Left cardiac atrium (tissue), 4 donors: ENCODE measurements around the gene SHB. TPM values are rescaled to one million over a fixed set of nuclear protein-coding genes. Genes with fewer than 3 reads are reported as not detected.

Experiments
- ATAC-seq, 2 donors: fragments of 200-7000 bp; cut with Tn5 transposase; one replicate each; pipeline ENCODE4 v1.9.1; 2020; ENCODE audit warnings: mild to moderate bottlenecking in 2 of 2, moderate library complexity in 2 of 2
- DNase-seq: peaks from one replicate; pipeline ENCODE4 v3.0.0-alpha.2; 2020
- intact Hi-C, 2 donors: fragments of 100-400 bp; cut with DNase I; formaldehyde crosslinking; loops; one replicate each; pipeline versions ENCODE4 v1.14.1 to v1.15.1; 2022 to 2023
- total RNA-seq, 2 donors: library from RNA; stranded (reverse); fragmentation: NEBNext Ultra II Directional; extraction: Animal tissue kit (Norgen Biotek cat#: 25700); gene quantifications; one replicate each; pipeline ENCODE4 v1.2.1, GENCODE V29; 2021
- donor health status: DM: no; HTN: yes; CAD: no.
- donor health status: DM: no; HTN: yes; CAD: no; lungs with severe emphysema.
- donor health status: DM: yes; HTN: yes; CAD: no.
- donor health status: Dilated cardiomyopathy.

Gene SHB
- total RNA-seq, 2 donors from 2014 or later = 20.3 to 34.6 TPM

DNA sequence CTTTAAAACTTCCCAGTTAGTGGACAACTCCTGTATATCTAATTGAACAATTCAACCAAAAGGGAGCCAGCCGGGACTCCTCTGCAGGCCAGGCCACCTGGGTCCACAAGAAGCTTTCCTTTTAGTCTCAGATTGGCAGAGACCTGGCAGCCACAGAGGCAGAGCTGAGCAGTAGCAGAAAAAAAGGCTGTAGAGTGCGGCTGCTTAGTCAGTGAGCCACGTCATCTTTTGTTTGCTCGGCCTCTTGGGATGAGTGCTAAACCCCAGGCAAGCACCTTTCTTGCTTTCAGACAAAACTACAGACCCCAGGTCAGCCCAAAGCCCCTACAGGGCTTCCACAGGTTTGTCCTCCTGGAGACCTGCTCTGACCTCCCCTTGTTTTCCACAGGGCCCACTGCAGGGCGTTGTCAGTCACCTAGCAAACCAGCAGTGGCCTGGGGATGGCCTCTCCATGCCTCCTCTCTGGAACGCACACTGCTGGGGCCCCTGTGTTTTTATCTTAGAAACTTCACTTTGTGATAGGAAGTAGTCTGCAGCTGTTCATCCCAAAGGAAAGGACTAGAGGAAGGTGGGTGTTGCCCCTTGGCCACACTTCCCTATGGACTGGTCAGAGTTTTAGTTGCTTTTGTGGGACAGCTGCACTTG, 49.9 kb downstream of the SHB start:
- intact Hi-C loops = no loop called here
- DNase-seq (peak; percentile 38), ATAC-seq (peak in 1 of 2 donors; percentile 75)

GRCh38 chr9:38018241-38018957, 50.6 kb downstream of the SHB start:
- intact Hi-C loops = no loop called here
- ATAC-seq (peak in 1 of 2 donors; percentile 19), DNase-seq (no peak)

GRCh38 chr9:38017885-38018186, 51.2 kb downstream of the SHB start:
- intact Hi-C loops = no loop called here

DNA sequence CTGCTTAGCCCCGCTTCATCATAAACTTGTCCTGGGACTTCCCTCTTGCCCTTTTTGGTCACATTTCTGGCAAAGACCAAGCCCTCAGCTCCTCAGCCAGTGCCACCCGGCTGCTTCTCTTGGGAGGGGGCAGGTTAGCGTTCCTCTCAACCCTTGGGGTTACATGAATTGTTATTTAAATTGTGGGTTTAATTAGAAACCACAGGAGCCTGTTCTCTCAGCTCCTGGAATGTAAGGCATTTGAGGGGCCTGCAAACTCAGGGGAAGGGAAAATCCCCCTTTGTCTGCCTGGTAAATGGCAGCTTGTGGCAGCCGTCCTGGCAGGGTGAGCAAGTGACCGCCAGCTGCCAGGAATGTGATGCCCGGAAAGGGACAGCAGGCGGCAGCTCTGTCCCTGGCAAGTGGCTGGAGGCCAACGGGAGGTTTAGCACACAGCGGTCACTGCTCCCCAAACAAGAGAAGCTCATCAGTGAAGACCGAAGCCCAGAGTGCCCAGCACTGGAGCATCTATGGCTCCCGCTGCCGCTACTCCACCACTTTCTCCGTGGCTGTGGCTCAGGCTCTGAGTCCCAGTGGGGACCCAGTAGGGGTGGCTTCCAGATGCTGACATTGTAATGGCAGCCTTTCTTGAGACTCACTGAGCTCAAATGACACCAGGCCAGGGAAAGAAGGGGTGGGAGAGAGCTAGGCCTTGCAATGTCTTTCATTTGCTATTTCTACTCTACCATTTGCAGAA, 51.7 kb downstream of the SHB start:
- intact Hi-C loops = no loop called here
- DNase-seq (peak; percentile 72), ATAC-seq (peak; percentile 63 to 81)

More at GRCh38 chr9:38017885-38018186, 51.2 kb downstream of the SHB start:
- ATAC-seq (no peak), DNase-seq (no peak)

DNA sequence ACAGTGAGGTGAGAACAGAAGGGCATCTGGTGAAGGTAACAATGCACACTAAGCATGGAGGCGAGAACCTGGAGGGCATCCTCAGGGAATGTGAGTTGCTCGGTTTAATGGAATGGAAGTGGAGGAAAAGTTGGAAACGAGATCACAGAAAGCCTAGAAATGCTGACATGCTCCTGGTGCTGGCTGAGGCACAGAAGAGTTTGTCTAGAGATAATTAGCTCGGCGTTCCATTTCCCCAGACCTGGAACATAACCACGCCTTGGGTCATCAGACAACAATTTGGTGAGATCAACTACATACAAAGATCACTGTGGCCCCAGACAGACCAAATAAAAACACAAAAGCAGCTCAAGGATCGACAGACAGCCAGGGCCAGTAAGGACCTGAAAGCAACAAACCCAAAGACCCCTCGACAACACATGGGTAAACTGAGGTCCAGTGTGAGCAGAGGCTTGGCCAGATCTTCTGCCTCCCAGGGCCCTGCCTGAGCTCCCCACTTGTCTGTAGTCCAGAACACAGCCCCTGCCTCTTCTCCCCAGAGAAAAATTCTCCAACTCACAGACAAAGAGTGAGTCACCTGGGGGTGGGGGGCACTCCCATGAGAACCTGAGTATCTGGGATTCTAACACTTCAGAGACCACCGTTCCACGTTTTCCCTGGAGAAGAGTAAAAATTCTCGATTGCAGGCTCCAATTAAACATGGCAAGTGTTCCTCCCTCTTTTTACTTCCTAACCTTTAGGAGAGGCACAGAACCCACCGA, 52.5 kb downstream of the SHB start:
- intact Hi-C loops = no loop called here
- peak; percentile 25 to 67 for ATAC-seq
- no peak for DNase-seq

GRCh38 chr9:38015906-38016305, 53.1 kb downstream of the SHB start:
- no peak for DNase-seq
- ATAC-seq = no peak
- intact Hi-C loops = no loop called here

DNA sequence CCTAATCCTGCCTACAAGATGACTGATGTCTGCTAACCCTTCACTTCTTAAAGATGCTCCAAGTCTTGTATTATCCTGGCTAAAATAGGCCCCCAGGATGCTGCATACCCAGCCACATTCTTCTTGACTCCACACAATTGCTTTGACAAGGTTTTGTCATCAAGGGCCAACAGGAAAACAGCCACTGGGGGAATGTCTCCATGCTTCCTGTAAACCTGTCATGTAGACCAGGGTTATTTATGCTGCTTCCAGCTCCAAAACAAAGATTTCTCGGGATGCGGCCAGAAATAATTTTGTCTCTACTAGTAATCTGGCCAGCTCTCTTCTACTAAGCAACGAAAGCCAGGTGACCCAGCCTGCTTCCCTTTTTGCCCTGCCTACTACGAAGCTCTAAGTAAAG, 53.8 kb downstream of the SHB start:
- ATAC-seq (no peak), DNase-seq (no peak)
- intact Hi-C loops = no loop called here

GRCh38 chr9:38012767-38013450, 56.1 kb downstream of the SHB start:
- DNase-seq (no peak), ATAC-seq (no peak)
- intact Hi-C loops = no loop called here

DNA sequence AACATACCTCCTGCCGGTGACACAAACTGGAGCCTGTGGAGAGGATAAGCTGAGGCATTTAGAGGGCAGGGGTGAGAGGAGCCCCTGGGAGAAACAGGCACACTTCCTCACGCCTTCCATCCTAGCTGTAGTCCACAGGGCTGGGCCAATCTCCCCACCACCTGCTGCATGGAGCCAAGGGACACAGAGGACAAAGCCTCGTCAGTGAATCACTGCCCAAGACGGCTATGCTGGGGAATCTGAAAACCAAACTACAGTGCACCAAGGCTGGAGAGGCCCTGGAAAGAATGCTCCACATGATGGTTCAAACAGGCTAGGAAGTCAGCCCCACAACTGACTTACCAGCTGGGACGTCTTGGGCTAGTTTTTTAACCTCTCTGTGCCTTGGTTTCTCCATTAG, 57.0 kb downstream of the SHB start:
- DNase-seq (no peak), ATAC-seq (no peak)
- intact Hi-C loops = no loop called here

DNA sequence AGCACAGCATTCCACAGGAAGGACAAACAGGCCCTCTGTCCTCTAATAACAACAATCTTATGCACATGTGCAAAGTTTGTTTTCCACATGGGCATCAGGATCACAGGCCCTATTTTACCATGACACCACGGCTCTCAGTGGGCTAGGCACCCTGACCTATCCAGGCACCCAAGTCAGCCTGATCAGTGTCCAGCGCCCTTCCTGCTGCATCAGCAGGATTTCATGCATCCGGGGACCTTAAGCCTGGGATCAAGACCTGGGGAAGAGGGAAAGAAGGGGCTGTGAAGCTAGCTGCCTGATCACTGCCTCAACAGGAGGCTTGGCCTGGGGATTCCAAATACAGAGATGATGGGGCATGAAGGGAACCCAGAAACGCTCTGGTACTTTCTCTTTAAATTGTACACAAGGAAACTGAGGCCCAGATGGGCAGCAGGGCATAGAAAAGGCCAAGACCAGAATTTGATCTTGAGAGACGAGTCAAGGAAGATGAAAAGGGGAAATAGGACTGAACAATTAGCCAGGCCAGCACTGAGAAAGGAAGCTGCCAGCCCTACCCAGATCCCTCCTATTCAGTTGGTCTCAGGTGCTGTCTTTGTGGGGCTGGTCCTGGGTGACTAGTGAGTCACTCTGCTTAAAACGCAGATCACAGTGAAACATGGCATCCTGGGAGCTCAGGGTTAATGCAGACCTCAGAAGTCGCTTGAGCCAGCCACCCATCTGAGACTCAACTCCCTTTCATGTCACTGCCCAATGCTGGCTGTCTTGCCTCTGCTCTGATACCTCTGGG, 57.9 kb downstream of the SHB start:
- ATAC-seq (no peak), DNase-seq (no peak)
- intact Hi-C loops = no loop called here

DNA sequence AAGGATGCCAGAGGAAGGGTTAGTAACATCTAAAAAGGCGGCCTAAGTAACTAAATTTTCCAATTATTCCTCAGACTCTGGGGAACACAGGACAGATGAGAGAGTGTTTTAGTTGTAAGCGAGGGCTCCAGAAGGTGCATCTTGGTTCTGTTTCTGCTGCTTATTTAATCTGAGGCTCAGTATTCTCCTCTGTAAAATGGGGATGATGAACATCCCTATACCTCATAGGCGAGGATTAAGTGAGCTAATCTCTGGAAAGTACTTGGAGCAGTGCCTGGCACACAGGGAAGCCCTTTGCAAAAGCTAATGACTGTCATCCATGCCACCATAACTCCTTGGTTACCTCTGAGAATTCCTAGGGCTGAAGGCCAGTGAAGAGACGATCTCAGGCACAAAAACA, 59.0 kb downstream of the SHB start:
- intact Hi-C loops = loop anchor here in 1 of 2 donors (10.0 kb wide), 1 partner anchor 55 kb away; the partner anchor contains the start of gene SHB
- ATAC-seq = no peak
- no peak for DNase-seq

GRCh38 chr9:38009035-38009501, 60.0 kb downstream of the SHB start:
- intact Hi-C loops = loop anchor here in 1 of 2 donors (10.0 kb wide), 1 partner anchor 56 kb away; the partner anchor contains the start of gene SHB
- DNase-seq = no peak
- ATAC-seq = no peak

DNA sequence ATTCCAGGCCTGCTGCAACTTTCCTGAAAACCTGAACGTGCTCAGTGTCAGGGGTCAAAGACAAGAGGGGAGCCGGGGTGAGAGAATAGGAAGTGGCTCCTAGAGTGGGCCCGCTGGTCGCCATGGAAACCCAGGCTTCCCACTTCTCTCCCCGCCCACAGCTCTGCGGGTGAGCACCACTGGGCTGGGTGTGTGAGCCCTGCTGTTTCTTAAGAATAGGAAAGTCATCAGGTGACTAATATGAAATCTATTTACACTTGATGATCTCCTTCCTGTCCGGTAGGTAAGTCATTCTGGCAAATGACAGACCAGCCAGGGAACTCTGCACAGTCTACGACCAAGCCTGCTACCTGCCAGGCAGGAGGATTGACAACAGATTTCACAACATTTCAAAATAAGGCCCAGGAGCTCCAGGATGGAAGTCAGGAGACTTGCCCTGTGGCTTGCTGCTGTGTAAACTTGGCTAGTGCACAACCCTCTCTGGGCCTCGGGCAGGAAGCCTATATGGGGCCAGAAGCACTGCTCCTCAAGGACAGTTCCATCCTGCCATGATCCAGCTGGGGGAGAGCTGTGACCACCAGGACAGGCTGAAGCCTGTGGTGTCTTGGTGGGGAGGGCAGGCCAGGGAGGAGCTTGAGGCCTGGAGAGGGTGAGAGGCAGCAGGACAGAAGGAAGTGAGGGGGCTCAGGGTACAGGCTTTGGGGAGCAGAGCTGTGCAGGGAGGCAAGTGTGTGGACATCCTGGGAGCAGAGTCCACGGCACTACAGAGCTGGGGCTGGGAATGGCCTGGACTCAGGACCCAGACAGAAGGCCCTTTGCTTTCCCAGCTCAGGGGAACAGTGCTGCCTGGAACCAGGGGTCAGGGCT, 60.6 kb downstream of the SHB start:
- intact Hi-C loops = loop anchor here in 1 of 2 donors (10.0 kb wide), 1 partner anchor 56 kb away; the partner anchor contains the start of gene SHB
- peak; percentile 24 to 71 for ATAC-seq

GRCh38 chr9:38007016-38007415, 62.0 kb downstream of the SHB start:
- intact Hi-C loops = loop anchor here in 1 of 2 donors (10.0 kb wide), 1 partner anchor 58 kb away; the partner anchor contains the start of gene SHB
- ATAC-seq (no peak), DNase-seq (no peak)

More for the DNA sequence above, 60.6 kb downstream of the SHB start:
- DNase-seq = peak; percentile 70

DNA sequence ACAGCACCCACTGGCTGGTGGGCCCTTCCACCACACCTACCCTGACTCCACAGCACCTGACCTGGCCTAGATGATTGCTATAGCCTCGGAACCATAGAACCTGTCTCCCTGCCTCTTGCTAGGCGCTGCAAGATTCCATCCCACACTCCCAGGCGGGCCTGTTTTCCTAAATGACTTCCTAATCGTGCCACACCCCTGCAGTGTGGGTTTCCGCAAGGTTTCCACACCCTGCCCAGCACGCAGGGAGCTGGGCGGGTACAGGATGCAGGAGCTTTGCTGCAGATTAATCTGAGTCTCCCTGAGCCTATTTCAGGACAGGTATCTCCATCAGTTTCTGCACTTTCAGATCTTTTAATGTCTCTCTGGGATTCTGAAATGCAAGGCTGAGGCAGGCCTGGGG, 62.9 kb downstream of the SHB start:
- DNase-seq (peak; percentile 64), ATAC-seq (peak in 1 of 2 donors; percentile 41)
- intact Hi-C loops = loop anchor here in 1 of 2 donors (10.0 kb wide), 1 partner anchor 59 kb away; the partner anchor contains the start of gene SHB

GRCh38 chr9:38004809-38005560, 64.0 kb downstream of the SHB start:
- no peak for ATAC-seq
- no peak for DNase-seq
- intact Hi-C loops = loop anchor here in 1 of 2 donors (10.0 kb wide), 1 partner anchor 60 kb away; the partner anchor contains the start of gene SHB
